Tibial nerve (tissue), 3 donors: ENCODE data around the gene RHEB.

ENCODE experiments used
- CTCF ChIP-seq, 5 experiments: fragments of 200-600 bp in 3 of 5; fragments of 450-650 bp in 2 of 5; sonication (generic) in 3 of 5; IDR thresholded peaks; one replicate each; pipeline ENCODE4 v1.5.1; 2016 to 2019; ENCODE audit warnings: antibody characterized with exemption in 5 of 5, mild to moderate bottlenecking in 3 of 5, moderate library complexity in 2 of 5
- POLR2A ChIP-seq, 2 donors: fragments of 450-650 bp; IDR thresholded peaks; one replicate each; pipeline ENCODE4 v1.6.1; 2017; ENCODE audit warnings: antibody characterized with exemption in 2 of 2, mild to moderate bottlenecking in 2 of 2, moderate library complexity in 2 of 2

GRCh38 chr7:151539088-151539671, 19.5 kb upstream of the RHEB start:
- no peak for TF ChIP-seq CTCF (IDR thresholded peaks at IDR 0.05)
- no peak for TF ChIP-seq POLR2A (IDR thresholded peaks at IDR 0.05)
